HG03060 (cell line): ENCODE data around the gene TFF1.

Source experiments
- ATAC-seq: cut with Tn5 transposase; IDR thresholded peaks from one replicate; pipeline ENCODE4 v1.9.1; 2021; ENCODE audit warnings: low read depth, moderate number of reproducible peaks; ENCODE audit not compliant: unreplicated experiment

TFF1 gene

DNA sequence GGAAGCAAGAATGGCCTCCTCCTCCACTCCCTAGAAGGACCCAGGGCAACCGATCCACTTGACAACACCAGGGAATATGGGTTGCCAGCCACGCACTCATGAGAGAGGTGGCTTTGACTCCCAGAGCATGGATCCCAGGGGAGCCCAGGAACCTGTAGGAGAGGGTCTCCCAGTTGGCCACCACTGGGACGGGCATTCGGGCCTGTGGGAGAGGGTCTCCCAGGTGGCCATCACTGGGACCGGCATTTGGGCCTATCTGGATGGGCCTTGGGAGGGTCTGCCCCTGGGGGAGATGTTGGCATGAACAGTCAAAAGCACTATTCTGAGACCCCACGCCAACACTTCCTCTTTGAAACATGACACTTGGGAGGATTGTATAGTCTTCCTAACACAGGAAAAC lies 565 bp downstream of the TFF1 start:
- no peak for ATAC-seq

DNA sequence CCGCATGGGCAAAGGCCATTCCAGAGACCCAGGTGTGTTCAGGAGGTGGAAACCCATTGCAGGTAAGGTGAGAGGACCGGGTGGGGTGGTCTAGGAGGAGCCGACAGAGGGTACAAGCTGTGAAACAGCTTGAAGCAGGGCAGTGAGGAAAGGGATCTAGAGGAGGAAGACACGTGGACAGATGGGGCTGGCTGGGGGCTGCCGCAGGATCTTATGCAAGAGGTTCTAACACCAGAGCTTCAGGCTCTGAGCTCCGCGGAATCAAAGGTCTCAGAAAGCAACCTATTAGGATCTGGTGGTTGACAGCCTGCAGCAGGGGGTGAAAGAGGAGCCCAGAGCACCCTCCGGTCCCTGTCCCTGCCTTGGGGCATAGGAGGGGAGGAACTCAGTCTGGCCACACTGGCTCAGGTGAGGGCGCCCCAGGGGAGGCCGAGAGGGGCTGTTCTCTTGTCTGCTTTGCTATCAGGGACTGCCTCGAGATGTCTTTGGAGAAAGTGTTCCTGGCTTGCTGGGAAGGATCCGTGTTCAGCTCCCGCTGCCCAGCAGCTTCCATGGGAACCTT lies 1.9 kb downstream of the TFF1 start:
- no peak for ATAC-seq

DNA sequence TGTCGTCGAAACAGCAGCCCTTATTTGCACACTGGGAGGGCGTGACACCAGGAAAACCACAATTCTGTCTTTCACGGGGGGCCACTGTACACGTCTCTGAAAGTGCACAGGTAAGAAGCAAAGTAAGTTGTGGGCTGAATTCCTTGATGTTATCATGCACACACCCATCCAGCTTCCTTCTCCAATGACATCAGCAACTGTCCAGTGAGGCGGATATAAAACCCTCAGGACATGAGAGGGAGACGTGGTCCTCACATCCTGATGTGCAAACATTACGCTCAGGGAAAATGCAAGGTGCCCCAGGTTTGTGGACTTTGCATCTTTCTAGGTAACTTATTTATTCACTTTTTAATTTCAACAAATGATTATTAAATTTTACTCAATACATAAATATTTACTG lies 3.0 kb downstream of the TFF1 start:
- no peak for ATAC-seq

DNA sequence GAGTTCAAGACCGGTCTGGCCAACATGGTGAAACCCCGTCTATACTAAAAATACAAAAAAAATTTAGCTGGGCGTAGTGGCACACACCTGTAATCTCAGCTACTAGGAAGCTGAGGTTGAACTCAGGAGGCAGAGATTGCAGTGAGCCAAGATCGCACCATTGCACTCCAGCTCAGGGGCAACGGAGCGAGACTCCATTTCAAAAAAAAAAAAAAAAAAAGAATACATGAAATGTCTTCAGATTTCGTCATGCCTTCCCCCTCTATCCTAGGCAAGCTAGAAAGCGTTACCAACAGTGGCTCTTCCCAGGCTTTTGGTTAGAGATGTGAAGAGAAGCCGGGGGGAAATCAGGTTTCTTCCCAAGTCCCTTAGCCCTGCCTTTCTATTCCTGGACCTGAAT lies 3.6 kb downstream of the TFF1 start:
- no peak for ATAC-seq

DNA sequence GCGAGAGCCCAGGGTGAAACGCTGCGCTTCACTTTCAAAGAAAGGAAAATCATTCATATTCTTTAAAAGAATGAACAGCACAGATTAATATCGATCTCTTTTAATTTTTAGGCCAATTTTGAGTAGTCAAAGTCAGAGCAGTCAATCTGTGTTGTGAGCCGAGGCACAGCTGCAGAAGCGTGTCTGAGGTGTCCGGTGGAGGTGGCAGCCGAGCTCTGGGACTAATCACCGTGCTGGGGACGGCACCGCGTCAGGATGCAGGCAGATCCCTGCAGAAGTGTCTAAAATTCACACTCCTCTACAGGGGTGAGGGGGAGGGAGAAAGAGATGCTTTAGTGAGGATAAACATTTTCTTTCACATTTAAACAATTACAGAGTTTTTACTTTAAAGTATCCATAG lies 4.1 kb downstream of the TFF1 start:
- ATAC-seq = no peak

DNA sequence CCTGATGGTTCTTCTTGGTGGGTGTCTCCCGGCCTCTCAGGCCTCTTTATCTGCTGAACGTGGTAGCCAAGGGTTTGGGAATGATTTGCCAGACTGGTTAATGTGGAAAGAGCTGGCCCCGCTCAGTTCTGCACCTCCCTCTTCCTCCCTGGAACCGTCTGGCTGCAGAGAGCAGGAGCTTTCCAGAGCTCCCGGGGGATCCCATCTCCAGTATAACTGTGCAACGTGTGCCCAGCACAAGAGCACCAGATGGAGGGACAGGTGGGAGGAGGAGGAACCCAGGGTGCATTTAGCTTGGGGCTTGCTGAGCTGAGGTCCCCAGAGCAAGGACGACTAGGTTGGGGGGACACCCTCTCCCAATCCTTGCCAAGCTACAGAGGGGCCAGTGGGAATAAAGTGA lies 5.0 kb downstream of the TFF1 start:
- no peak for ATAC-seq

DNA sequence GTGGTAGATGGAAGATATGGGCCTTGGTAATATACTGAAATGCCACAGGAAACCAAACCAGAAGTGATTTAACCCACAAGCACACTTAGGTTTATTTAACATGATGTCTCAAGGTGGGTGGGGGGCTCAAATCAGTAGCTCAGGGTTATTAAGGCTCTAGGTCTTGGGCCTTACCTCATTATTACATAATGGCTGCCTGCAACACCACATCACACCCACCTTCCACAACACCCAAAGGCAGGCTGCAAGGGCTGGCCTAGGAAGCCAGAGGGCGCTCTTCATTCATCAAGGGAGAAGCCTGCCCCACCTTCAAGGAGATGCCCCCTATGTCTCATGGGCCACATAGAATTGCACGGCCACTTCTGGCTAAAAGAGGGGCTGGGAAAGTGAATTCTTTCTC lies 6.0 kb downstream of the TFF1 start:
- ATAC-seq = no peak

DNA sequence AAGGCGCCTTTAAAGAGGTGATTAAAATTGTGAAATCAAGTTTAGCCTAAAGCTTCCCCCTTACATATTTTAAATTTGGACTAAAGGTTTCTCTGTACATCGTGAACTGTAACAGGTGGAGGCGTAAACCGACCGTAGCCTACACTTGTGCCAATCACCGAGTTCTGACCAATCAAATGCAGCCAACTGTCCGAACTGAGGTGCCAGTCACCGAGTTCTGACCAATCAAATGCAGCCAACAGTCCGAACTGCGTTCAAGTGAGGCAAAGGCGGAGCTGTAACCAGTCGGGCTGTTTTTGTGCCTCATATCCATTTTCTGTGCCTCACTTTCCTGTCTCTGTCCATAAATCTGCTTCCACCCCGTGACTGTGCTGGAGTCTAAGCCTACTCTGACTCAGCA lies 7.4 kb downstream of the TFF1 start:
- ATAC-seq = no peak

DNA sequence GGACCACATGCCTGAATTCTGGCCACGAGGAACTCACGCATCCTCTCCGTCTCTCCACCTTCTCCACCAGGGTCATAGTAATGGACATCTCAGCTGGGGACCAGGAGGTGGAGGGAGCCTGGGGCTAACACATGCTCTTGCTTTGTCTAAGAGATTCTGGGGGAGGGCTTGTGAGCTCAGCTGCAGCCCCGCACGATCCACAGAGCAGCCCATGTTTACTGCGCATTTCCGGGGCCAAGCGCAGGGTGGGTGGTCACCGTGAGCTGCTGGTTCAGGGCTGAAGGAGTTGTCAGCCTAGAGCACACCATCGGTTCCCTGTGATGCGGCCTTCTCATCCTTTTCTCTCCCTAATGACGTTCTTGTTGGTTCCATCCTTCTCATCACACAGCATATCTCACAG lies 8.1 kb downstream of the TFF1 start:
- no peak for ATAC-seq

DNA sequence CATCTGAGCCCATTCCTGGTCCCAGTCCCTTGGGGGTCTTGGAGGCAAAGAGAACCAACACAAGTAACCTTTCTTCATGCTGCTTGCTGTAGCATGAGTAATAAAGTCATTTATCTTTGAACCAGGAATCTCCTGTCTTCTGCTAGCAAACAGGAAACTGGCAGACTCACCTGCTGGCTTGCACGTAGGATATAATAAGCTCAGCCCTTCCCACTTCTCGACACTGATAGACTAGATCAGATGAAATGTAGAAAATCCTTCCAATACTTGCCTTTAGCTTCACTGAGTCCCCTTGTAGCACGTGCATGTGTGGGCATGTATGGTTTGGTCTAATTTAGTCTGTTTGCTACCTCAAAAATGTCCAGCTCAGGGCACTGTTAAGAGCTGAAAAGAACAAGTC lies 9.0 kb downstream of the TFF1 start:
- no peak for ATAC-seq

DNA sequence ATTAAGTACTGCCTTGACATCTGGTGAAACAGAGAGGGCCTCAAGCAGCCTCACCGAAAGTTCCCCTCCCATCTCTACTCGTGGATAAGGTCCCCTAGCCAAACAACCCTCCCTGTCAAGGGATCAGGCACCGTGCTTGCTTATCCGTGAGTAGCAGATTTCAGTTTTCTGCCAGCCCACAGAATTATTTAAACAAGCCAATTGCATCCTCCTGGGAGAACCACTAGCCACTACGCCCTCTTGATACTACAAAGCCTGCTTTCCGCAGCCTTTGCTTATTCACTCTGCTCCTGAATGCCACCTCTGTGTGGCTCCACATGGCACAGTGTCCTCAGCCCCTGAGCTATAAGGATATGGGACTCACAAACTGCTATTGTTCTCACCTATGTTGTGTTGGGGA lies 9.7 kb downstream of the TFF1 start:
- ATAC-seq = no peak

DNA sequence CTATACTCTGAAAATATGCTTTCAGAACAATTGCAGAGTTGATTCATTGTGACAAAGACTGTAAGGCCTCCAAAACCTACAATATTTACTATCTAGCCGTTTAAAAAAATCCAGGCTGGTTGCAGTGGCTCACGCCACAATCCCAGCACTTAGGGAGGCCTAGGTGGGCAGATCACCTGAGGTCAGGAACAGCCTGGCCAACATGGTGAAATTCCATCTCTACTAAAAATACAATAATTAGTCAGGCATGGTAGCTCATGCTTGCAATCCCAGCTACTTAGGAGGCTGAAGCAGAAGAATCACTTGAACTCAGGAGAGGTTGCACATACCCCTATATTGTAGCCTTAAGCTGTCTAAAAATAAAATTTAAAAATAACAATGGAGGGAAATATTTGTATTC lies 10.3 kb downstream of the TFF1 start:
- no peak for ATAC-seq

DNA sequence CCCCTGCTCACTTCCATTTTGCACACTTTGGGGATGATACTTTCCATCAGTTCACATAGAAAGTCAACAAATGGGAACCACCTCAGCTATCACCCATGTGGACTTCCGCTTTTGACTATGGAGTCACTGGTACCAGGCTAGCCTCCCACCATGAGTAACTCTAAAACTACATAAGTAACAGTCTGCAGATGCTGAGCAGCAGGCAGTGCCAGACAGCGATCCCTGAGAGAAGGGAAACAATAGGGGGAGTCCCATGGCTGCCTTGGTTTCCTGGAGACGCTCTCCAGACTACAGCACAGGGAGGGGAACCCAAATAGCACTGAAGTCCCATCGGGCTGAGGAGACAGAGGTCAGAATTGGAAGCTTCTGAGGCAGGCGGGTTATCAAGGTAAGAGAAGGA lies 12.7 kb downstream of the TFF1 start:
- ATAC-seq = no peak

DNA sequence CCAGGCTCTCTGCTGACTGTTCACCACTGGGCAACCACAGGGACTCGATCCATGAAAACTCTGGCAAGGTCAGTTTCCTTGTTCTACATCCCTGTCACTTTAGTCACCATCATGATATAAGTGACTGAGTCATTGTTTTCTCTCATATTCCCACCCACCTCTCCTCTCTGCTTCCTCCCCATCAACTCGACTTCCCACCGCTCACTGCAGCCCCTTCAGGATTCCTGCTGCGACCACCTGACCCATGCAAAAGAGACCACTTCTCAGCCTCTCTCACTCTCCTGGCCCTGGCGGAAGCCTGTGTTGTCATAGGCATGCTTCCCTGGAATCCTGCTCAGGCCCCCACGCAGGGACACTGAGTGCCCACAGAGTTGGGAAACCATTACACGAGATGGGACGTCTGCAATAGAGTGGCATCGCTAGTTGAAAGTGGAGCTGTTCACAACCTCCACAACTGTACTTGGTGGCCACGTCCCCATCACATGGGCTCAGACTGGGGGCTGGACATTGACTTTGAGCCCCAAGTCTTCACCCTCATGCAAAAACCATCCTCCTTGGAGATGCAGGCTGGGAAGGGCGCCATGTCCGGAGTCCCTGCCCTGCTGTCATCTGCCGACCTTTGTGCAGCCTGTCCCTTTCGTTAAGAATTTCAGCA lies 13.8 kb downstream of the TFF1 start:
- no peak for ATAC-seq

DNA sequence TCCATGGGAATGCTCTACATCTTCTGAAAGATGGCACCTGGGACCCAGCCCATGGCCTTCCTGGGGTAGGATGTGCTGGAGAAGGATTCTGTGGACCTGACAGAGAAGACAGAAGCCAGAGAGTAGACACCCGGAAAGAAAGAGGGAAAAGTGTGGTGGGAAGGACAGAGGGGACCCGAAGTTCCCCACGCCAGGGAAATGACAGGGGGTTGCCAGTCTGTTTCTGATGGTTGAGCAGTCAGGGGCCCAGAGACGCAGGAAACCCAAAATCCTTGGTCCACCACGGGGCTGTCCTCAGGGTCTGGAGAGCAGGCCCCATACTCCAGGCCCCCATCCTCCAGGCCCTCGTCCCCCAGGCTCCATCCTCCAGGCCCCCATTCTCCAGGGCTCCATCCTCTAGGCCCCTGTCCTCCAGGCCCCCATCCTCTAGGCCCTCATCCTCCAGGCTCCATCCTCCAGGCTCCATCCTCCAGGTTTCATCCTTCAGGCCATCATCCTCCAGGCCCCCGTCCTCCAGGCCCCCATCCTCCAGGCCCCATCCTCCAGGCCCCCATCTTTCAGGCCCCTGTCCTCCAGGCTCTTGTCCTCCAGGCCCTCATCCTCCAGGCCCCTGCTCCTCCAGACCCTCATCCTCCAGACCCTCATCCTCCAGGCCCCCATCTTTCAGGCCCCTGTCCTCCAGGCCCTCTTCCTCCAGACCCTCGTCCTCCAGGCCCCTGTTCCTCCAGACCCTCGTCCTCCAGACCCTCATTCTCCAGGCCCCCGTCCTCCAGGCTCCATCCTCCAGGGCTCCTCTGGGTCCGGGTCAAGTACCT lies 14.5 kb downstream of the TFF1 start:
- ATAC-seq = no peak

DNA sequence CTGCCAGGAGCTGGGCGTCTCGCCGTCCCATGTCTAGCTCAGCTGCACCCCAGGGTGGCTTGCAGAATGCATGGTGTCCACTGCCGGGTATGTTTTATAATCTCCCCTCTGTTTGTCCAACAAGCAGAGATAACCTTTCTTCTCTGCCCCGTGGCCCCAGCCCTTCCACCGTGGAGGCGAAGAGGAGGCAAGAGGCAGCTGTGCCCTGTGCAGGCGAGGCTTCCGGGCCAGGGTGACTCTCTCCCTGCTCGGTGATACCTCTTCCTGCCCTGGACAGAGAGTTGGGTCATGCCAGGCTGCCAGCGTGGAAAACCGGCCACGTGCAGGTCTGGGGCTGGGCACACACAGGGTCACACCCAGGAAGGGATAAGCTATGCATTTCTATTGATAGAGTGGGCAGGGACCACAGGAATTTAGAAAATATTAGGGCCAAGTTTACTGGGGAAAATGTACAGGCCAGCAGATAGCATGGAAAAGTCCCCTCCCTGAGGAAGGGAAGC lies 15.4 kb downstream of the TFF1 start, which contains the start of gene TFF2:
TSS of gene TFF2 (minus strand) at position 68 of the 500 bp plus-strand sequence. CDS start at position 31, 37 bp downstream.
- ATAC-seq = no peak

DNA sequence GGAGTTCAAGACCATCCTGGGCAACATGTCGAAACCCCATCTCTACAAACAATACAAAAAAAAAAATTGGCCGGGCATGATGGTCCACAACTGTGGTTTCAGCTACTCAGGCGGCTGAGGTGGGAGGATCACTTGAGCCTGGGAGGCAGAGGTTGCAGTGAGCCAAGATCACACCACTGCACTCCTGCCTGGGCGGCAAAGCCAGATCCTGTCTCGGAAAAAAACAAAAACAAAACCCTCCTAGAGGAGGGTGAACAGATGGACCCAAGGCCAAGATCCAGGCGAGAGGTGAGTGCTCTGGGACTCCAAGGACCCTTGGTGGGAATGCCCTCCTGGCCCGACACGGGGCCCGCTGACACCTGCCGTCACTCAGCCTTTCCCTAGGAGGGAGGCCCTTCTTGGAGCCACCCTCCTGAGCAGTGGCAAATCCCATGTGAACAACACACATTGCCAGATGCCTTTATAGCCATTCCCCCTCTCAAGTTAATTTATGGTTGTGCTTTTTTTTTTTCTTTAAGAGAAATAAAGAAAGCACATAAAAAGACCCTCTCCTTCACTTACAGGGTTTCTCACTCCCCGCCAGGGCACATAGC lies 15.9 kb downstream of the TFF1 start:
- no peak for ATAC-seq

DNA sequence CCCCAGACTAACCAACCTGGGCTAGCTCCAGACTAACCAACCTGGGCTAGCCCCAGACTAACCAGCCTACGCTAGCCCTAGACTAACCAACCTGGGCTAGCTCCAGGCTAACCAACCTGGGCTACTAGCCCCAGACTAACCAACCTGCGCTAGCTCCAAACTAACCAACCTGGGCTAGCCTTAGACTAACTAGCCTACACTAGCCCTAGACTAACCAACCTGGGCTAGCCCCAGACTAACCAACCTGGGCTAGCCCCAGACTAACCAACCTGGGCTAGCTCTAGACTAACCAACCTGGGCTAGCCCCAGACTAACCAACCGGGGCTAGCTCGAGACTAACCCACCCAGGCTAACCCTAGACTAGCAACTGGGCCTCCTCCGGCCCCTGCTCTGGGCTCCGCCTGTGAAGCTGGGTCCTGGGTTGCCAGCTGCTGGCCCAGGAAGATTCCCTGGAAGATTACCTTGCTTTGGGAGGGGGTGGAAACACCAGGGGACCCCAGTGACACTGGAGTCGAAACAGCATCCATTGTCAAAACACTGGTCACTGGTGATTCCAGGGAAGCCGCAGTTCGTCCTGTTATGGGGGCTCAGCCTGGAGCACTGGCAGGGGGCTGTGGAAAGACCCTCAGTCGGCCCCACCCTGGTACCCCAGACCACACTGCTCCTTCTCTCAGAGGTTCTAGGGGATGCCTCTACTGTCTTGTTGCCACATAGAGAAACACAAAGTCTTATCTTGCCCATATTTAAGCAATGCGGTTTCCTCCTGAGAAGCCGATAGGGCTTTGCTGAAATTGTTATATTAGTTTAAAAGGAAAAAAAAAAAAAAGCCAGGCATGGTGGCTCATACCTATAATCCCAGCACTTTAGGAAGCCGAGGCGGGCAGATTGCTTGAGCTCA lies 16.7 kb downstream of the TFF1 start:
- ATAC-seq = no peak

DNA sequence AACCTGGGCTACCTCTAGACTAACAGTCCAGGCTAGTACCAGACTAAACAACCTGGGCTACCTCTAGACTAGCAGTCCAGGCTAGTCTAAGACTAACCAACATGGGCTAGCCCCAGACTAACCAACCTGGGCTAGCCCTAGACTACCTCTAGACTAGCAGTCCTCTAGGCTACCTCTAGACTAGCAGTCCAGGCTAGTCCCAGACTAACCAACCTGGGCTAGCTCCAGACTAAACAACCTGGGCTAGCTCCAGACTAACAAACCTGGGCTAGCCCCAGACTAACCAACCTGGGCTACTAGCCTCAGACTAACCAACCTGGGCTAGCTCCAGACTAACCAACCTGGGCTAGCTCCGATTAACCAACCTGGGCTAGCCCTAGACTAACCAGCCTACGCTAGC lies 17.6 kb downstream of the TFF1 start:
- ATAC-seq = no peak

DNA sequence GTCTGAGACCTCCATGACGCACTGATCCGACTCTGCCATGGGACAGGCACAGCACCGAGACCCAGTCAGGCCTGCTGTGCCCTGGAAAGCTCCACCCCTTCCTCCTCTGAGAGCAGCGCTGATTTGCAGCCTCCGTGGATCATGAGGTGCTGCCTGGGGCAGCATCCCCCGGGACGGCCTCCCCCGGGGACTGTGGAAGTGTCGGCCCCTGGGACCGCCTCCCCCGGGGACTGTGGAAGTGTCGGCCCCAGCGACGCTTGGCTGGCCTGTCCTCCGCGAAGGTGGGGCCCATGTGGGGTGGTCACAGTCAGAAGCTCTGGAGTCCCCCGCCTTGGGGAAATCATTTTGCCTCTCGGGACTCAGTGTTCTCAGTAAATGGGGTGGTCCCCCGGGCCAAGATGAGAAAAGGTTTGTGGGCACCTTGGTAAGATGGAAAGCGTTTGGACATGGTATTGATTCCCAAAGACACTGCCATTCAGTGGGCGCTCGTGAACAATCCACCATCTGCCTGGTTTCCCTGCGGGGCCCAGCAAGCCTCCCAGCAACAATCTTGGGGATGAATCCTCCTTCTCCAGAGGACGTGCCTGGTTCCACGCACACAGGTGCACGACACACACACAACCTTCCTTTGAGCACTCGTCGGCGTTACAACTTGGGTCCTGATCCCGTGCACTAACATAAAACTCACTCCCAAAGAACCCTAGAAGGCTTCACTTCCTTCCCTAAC lies 18.6 kb downstream of the TFF1 start:
- no peak for ATAC-seq
